HEK293 (cell line): ENCODE measurements around the gene C5orf46.

Experiments
- CTCF ChIA-PET: fragments of 350-600 bp; formaldehyde crosslinking; extraction: SDS; loops from one replicate; lab custom pipeline; 2021; ENCODE audit warnings: antibody characterized with exemption; lab: Yijun Ruan, JAX
- POLR2A ChIA-PET: fragments of 300-600 bp; formaldehyde crosslinking; extraction: SDS; loops from one replicate; lab custom pipeline; 2020; ENCODE audit warnings: antibody characterized with exemption, inconsistent platforms; lab: Yijun Ruan, JAX
- H3K27ac ChIP-seq: fragments of 200-500 bp; sonication (Bioruptor generic); 2 replicates; pipeline ENCODE4 v1.5.1; 2014; ENCODE audit warnings: low read depth, low read length, control low read depth, inconsistent platforms; ENCODE audit errors: extremely low read depth
- H3K36me3 ChIP-seq, 2 experiments: fragments of 200-500 bp in 1 of 2; sonication (Bioruptor generic) in 1 of 2; 1 replicate in 1 of 2; 2 replicates in 1 of 2; pipeline ENCODE4 v1.5.1; 2014 to 2017; ENCODE audit warnings: inconsistent platforms in 2 of 2, low read length in 2 of 2; ENCODE audit not compliant: control insufficient read depth in 2 of 2, insufficient read depth in 1 of 2
- H3K4me1 ChIP-seq: fragments of 200-500 bp; sonication (Bioruptor generic); 2 replicates; pipeline ENCODE4 v1.5.1; 2014; ENCODE audit warnings: mild to moderate bottlenecking, low read length, inconsistent platforms; ENCODE audit not compliant: control insufficient read depth, insufficient read depth
- H3K4me3 ChIP-seq: 2 replicates; pipeline ENCODE4 v1.5.1; 2011; ENCODE audit warnings: low read depth, mild to moderate bottlenecking, control low read depth, low read length, moderate library complexity
- H3K9me3 ChIP-seq: fragments of 200-500 bp; sonication (Bioruptor generic); 2 replicates; pipeline ENCODE4 v1.5.1; 2014; ENCODE audit warnings: low read depth, low read length, inconsistent platforms; ENCODE audit not compliant: control insufficient read depth, insufficient read depth
- HOXC10 ChIP-seq: sonication (generic); formaldehyde crosslinking; IDR thresholded peaks from 2 replicates; pipeline ENCODE4 v1.8.1; 2023; ENCODE audit warnings: mild to moderate bottlenecking, missing genetic modification reagents
- HOXD13 ChIP-seq: sonication (generic); formaldehyde crosslinking; IDR thresholded peaks from 2 replicates; pipeline ENCODE4 v1.8.0; 2022; ENCODE audit warnings: missing genetic modification reagents, borderline replicate concordance
- SCRT1 ChIP-seq: fragments of 450-650 bp; formaldehyde crosslinking; IDR thresholded peaks from 2 replicates; pipeline ENCODE4 v1.5.1; 2016; ENCODE audit warnings: missing biosample characterization, missing genetic modification characterization, borderline replicate concordance
- SCRT2 ChIP-seq: fragments of 450-650 bp; formaldehyde crosslinking; IDR thresholded peaks from 2 replicates; pipeline ENCODE4 v1.5.1; 2016; ENCODE audit warnings: missing biosample characterization, missing genetic modification characterization
- ZBTB44 ChIP-seq: fragments of 450-650 bp; IDR thresholded peaks from 2 replicates; pipeline ENCODE4 v1.5.1; 2018; ENCODE audit warnings: missing biosample characterization, mild to moderate bottlenecking, missing genetic modification characterization
- ZEB2 ChIP-seq: fragments of 450-650 bp; formaldehyde crosslinking; IDR thresholded peaks from 2 replicates; pipeline ENCODE4 v1.5.1; 2016; ENCODE audit warnings: missing biosample characterization, missing genetic modification characterization
- ZNF157 ChIP-seq: fragments of 450-650 bp; formaldehyde crosslinking; IDR thresholded peaks from 2 replicates; pipeline ENCODE4 v1.5.1; 2016; ENCODE audit warnings: missing biosample characterization, missing genetic modification characterization
- ZNF16 ChIP-seq: fragments of 450-650 bp; formaldehyde crosslinking; IDR thresholded peaks from 2 replicates; pipeline ENCODE4 v1.5.1; 2016; ENCODE audit warnings: low read depth, missing biosample characterization, missing genetic modification characterization
- ZNF26 ChIP-seq: fragments of 450-650 bp; formaldehyde crosslinking; IDR thresholded peaks from 2 replicates; pipeline ENCODE4 v1.5.1; 2016; ENCODE audit warnings: missing biosample characterization, missing genetic modification characterization
- ZNF324 ChIP-seq: fragments of 450-650 bp; formaldehyde crosslinking; IDR thresholded peaks from 2 replicates; pipeline ENCODE4 v1.5.1; 2016; ENCODE audit warnings: missing biosample characterization, missing genetic modification characterization
- ZNF354C ChIP-seq: fragments of 450-650 bp; formaldehyde crosslinking; IDR thresholded peaks from 2 replicates; pipeline ENCODE4 v1.5.1; 2016; ENCODE audit warnings: missing biosample characterization, missing genetic modification characterization, low read depth, borderline replicate concordance
- ZNF449 ChIP-seq: fragments of 450-650 bp; formaldehyde crosslinking; IDR thresholded peaks from 2 replicates; pipeline ENCODE4 v1.5.1; 2017; ENCODE audit warnings: missing biosample characterization, mild to moderate bottlenecking, missing genetic modification characterization, moderate library complexity
- ZNF529 ChIP-seq: fragments of 450-650 bp; formaldehyde crosslinking; IDR thresholded peaks from 2 replicates; pipeline ENCODE4 v1.5.1; 2017; ENCODE audit warnings: missing genetic modification characterization, missing biosample characterization; ENCODE audit not compliant: insufficient replicate concordance
- ZNF561 ChIP-seq: fragments of 450-650 bp; IDR thresholded peaks from 2 replicates; pipeline ENCODE4 v1.5.1; 2018; ENCODE audit warnings: missing biosample characterization, missing genetic modification characterization, borderline replicate concordance
- ZNF623 ChIP-seq: fragments of 450-650 bp; formaldehyde crosslinking; IDR thresholded peaks from 2 replicates; pipeline ENCODE4 v1.5.1; 2016; ENCODE audit warnings: missing biosample characterization, missing genetic modification characterization
- ZNF677 ChIP-seq: fragments of 450-650 bp; IDR thresholded peaks from 2 replicates; pipeline ENCODE4 v1.5.0; 2018; ENCODE audit warnings: missing biosample characterization, mild to moderate bottlenecking, missing genetic modification characterization, moderate library complexity
- ZNF768 ChIP-seq: fragments of 450-650 bp; formaldehyde crosslinking; IDR thresholded peaks from 2 replicates; pipeline ENCODE4 v1.5.1; 2018; ENCODE audit warnings: missing biosample characterization, mild to moderate bottlenecking, missing genetic modification characterization
- ZNF776 ChIP-seq: fragments of 450-650 bp; formaldehyde crosslinking; IDR thresholded peaks from 2 replicates; pipeline ENCODE4 v1.5.0; 2017; ENCODE audit warnings: missing biosample characterization, missing genetic modification characterization, borderline replicate concordance
- ZNF830 ChIP-seq: fragments of 450-650 bp; IDR thresholded peaks from 2 replicates; pipeline ENCODE4 v1.5.0; 2018; ENCODE audit warnings: missing biosample characterization, missing genetic modification characterization, low read depth, mild to moderate bottlenecking, moderate library complexity
- TF ChIP-seq, protein P1 (sequence below): fragments of 450-650 bp; formaldehyde crosslinking; IDR thresholded peaks from 2 replicates; pipeline ENCODE4 v1.5.1; 2016; ENCODE audit warnings: missing biosample characterization, missing genetic modification characterization
- TF ChIP-seq, protein P2 (sequence below): fragments of 450-650 bp; formaldehyde crosslinking; IDR thresholded peaks from 2 replicates; pipeline ENCODE4 v1.5.1; 2016; ENCODE audit warnings: missing biosample characterization, missing genetic modification characterization, low read depth
- TF ChIP-seq, protein P3 (sequence below): fragments of 450-650 bp; formaldehyde crosslinking; IDR thresholded peaks from 2 replicates; pipeline ENCODE4 v1.5.1; 2016; ENCODE audit warnings: missing biosample characterization, missing genetic modification characterization

The C5orf46 gene

GRCh38 chr5:147901599-147902039 is 4.7 kb downstream of the C5orf46 start (continued):
- TF ChIP-seq SCRT1 (tag by site-specific recombination) (no peak), ZNF157 (no peak), ZEB2 (tag by site-specific recombination) (no peak), HOXC10 (CRISPR knock-in tag) (no peak), SCRT2 (tag by site-specific recombination) (no peak)
- TF ChIP-seq, all 188 proteins: peak for 0

- no peaks in the 10 kb centered on the region for H3K4me1 ChIP-seq
- ChIA-PET POLR2A (no interaction called here), CTCF (no interaction called here)
- no peak for TF ChIP-seq ZNF449
- TF ChIP-seq ZNF354C (tag by site-specific recombination), result no peak
- no peak for TF ChIP-seq ZNF16
- no peak for TF ChIP-seq HOXD13
- no peak for TF ChIP-seq ZNF776 (tag by site-specific recombination)
- TF ChIP-seq, protein P1, sequence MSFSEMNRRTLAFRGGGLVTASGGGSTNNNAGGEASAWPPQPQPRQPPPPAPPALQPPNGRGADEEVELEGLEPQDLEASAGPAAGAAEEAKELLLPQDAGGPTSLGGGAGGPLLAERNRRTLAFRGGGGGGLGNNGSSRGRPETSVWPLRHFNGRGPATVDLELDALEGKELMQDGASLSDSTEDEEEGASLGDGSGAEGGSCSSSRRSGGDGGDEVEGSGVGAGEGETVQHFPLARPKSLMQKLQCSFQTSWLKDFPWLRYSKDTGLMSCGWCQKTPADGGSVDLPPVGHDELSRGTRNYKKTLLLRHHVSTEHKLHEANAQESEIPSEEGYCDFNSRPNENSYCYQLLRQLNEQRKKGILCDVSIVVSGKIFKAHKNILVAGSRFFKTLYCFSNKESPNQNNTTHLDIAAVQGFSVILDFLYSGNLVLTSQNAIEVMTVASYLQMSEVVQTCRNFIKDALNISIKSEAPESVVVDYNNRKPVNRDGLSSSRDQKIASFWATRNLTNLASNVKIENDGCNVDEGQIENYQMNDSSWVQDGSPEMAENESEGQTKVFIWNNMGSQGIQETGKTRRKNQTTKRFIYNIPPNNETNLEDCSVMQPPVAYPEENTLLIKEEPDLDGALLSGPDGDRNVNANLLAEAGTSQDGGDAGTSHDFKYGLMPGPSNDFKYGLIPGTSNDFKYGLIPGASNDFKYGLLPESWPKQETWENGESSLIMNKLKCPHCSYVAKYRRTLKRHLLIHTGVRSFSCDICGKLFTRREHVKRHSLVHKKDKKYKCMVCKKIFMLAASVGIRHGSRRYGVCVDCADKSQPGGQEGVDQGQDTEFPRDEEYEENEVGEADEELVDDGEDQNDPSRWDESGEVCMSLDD (tag by site-specific recombination), result no peak
- no peak for TF ChIP-seq ZBTB44 (tag by site-specific recombination)
- TF ChIP-seq, protein P2, sequence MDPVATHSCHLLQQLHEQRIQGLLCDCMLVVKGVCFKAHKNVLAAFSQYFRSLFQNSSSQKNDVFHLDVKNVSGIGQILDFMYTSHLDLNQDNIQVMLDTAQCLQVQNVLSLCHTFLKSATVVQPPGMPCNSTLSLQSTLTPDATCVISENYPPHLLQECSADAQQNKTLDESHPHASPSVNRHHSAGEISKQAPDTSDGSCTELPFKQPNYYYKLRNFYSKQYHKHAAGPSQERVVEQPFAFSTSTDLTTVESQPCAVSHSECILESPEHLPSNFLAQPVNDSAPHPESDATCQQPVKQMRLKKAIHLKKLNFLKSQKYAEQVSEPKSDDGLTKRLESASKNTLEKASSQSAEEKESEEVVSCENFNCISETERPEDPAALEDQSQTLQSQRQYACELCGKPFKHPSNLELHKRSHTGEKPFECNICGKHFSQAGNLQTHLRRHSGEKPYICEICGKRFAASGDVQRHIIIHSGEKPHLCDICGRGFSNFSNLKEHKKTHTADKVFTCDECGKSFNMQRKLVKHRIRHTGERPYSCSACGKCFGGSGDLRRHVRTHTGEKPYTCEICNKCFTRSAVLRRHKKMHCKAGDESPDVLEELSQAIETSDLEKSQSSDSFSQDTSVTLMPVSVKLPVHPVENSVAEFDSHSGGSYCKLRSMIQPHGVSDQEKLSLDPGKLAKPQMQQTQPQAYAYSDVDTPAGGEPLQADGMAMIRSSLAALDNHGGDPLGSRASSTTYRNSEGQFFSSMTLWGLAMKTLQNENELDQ (tag by site-specific recombination), result no peak
- TF ChIP-seq, protein P3, sequence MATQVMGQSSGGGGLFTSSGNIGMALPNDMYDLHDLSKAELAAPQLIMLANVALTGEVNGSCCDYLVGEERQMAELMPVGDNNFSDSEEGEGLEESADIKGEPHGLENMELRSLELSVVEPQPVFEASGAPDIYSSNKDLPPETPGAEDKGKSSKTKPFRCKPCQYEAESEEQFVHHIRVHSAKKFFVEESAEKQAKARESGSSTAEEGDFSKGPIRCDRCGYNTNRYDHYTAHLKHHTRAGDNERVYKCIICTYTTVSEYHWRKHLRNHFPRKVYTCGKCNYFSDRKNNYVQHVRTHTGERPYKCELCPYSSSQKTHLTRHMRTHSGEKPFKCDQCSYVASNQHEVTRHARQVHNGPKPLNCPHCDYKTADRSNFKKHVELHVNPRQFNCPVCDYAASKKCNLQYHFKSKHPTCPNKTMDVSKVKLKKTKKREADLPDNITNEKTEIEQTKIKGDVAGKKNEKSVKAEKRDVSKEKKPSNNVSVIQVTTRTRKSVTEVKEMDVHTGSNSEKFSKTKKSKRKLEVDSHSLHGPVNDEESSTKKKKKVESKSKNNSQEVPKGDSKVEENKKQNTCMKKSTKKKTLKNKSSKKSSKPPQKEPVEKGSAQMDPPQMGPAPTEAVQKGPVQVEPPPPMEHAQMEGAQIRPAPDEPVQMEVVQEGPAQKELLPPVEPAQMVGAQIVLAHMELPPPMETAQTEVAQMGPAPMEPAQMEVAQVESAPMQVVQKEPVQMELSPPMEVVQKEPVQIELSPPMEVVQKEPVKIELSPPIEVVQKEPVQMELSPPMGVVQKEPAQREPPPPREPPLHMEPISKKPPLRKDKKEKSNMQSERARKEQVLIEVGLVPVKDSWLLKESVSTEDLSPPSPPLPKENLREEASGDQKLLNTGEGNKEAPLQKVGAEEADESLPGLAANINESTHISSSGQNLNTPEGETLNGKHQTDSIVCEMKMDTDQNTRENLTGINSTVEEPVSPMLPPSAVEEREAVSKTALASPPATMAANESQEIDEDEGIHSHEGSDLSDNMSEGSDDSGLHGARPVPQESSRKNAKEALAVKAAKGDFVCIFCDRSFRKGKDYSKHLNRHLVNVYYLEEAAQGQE (tag by site-specific recombination), result no peak
- no peak for TF ChIP-seq ZNF830 (tag by site-specific recombination)
- no peak for TF ChIP-seq ZNF623 (tag by site-specific recombination)
- TF ChIP-seq ZNF324, result no peak
- no peak for TF ChIP-seq ZNF561 (tag by site-specific recombination)
- no peak for TF ChIP-seq ZNF677 (tag by site-specific recombination)
- no peak for TF ChIP-seq ZNF768 (tag by site-specific recombination)
- no peak for TF ChIP-seq ZNF529 (tag by site-specific recombination)
- no peak for TF ChIP-seq ZNF26 (tag by site-specific recombination)
These were observed 7.4 kb downstream of the C5orf46 start for GRCh38 chr5:147898875-147899401.

More at GRCh38 chr5:147898875-147899401, 7.4 kb downstream of the C5orf46 start:
- H3K27ac ChIP-seq, result no peak overlapping the region
- no peaks in the 10 kb centered on the region for H3K9me3 ChIP-seq
- H3K4me3 ChIP-seq, result no peak overlapping the region
- H3K36me3 ChIP-seq, result no peaks in the 10 kb centered on the region
